Stimulated activated CD4-positive, alpha-beta T cell treated with anti-CD3 and anti-CD28 coated beads, Interleukin-1b, Interleukin-23, amount 100 ng/mL, for 48 hours (primary cell): Measurements from ENCODE around the gene SPATA19.

Experiments used
- DNase-seq: peaks from one replicate; pipeline ENCODE4 v3.0.0-alpha.2; 2020

SPATA19 gene

GRCh38 chr11:133835593-133836548 lies 9.4 kb downstream of the SPATA19 start:
- DNase-seq = no peak

GRCh38 chr11:133834682-133835592 lies 10.4 kb downstream of the SPATA19 start:
- peak; percentile 64 for DNase-seq

- DNase-seq = no peak
Observed at GRCh38 chr11:133833898-133834681, 11.2 kb downstream of the SPATA19 start.

GRCh38 chr11:133832991-133833897 lies 12.1 kb downstream of the SPATA19 start:
- no peak for DNase-seq

GRCh38 chr11:133832096-133832990 lies 13.0 kb downstream of the SPATA19 start:
- DNase-seq = no peak

GRCh38 chr11:133830931-133831907 lies 14.1 kb downstream of the SPATA19 start:
- no peak for DNase-seq

GRCh38 chr11:133829566-133829965 lies 15.7 kb downstream of the SPATA19 start:
- DNase-seq = no peak

- no peak for DNase-seq
Observed at GRCh38 chr11:133828871-133829270, 16.4 kb downstream of the SPATA19 start.

GRCh38 chr11:133827556-133827955 lies 17.8 kb downstream of the SPATA19 start:
- DNase-seq = no peak

GRCh38 chr11:133826866-133827265 lies 18.4 kb downstream of the SPATA19 start:
- no peak for DNase-seq

- DNase-seq = no peak
Observed at GRCh38 chr11:133825666-133826065, 19.6 kb downstream of the SPATA19 start.

- no peak for DNase-seq
Observed at GRCh38 chr11:133825156-133825555, 20.2 kb downstream of the SPATA19 start.

- DNase-seq = no peak
Observed at GRCh38 chr11:133824593-133824992, 20.7 kb downstream of the SPATA19 start.

GRCh38 chr11:133823614-133824013 lies 21.7 kb downstream of the SPATA19 start:
- DNase-seq = no peak

GRCh38 chr11:133823211-133823610 lies 22.1 kb downstream of the SPATA19 start:
- no peak for DNase-seq

GRCh38 chr11:133821776-133822175 lies 23.5 kb downstream of the SPATA19 start:
- DNase-seq = peak; percentile 18

GRCh38 chr11:133819746-133820315 lies 25.5 kb downstream of the SPATA19 start:
- no peak for DNase-seq

GRCh38 chr11:133819114-133819513 lies 26.2 kb downstream of the SPATA19 start:
- DNase-seq = no peak

GRCh38 chr11:133818302-133818701 lies 27.0 kb downstream of the SPATA19 start:
- DNase-seq = no peak
